Stimulated activated CD4-positive, alpha-beta T cell treated with anti-CD3 and anti-CD28 coated beads, Interleukin-12 subunit alpha, Interleukin-12 subunit beta, amount 100 ng/mL, for 4 hours (primary cell): ENCODE measurements around the gene KLHL24.
"Not testable (repeated sequence)": the region's sequence is repeated elsewhere in the genome, so short reads cannot be mapped to it uniquely, and the experiment has no call there.

Experiments used
- DNase-seq: peaks from one replicate; pipeline ENCODE4 v3.0.0-alpha.2; 2020

KLHL24 gene

GRCh38 chr3:183697610-183698317 lies 62.3 kb downstream of the KLHL24 start, which contains the start of gene YEATS2:
TSS of gene YEATS2 (plus strand) at chr3:183697797. CDS start at chr3:183715163, 17,366 bp downstream.
- DNase-seq: peak; percentile 70

- peak; percentile 25 for DNase-seq
Measured at GRCh38 chr3:183698318-183698751, 62.9 kb downstream of the KLHL24 start.

- no peak for DNase-seq
Measured at GRCh38 chr3:183698756-183699155, 63.3 kb downstream of the KLHL24 start.

- no peak for DNase-seq
Measured at GRCh38 chr3:183699238-183699947, 64.0 kb downstream of the KLHL24 start.

GRCh38 chr3:183701744-183702143 lies 66.3 kb downstream of the KLHL24 start:
- DNase-seq: no peak

- not testable (repeated sequence) for DNase-seq
Measured at GRCh38 chr3:183703892-183704291, 68.5 kb downstream of the KLHL24 start.

- no peak for DNase-seq
Measured at GRCh38 chr3:183710231-183710630, 74.8 kb downstream of the KLHL24 start.

- no peak for DNase-seq
Measured at GRCh38 chr3:183711516-183711915, 76.1 kb downstream of the KLHL24 start.

GRCh38 chr3:183714622-183715021 lies 79.2 kb downstream of the KLHL24 start:
- DNase-seq: no peak

GRCh38 chr3:183718012-183718411 lies 82.6 kb downstream of the KLHL24 start:
- DNase-seq: no peak

- DNase-seq: no peak
Measured at GRCh38 chr3:183725387-183725786, 90.0 kb downstream of the KLHL24 start.

- no peak for DNase-seq
Measured at GRCh38 chr3:183728204-183728603, 92.8 kb downstream of the KLHL24 start.

- no peak for DNase-seq
Measured at GRCh38 chr3:183730361-183730760, 94.9 kb downstream of the KLHL24 start.

GRCh38 chr3:183731611-183732010 lies 96.2 kb downstream of the KLHL24 start:
- no peak for DNase-seq

GRCh38 chr3:183733553-183733952 lies 98.1 kb downstream of the KLHL24 start:
- no peak for DNase-seq
